Upper lobe of right lung (tissue), 1 donor: ENCODE data around the gene CLSTN2. TPM values are rescaled to one million over a fixed set of nuclear protein-coding genes. Genes with fewer than 3 reads are reported as not detected.

Experiments used
- ATAC-seq: fragments of 200-7000 bp; cut with Tn5 transposase; one replicate; pipeline ENCODE4 v1.9.1; 2020; ENCODE audit warnings: mild to moderate bottlenecking, moderate library complexity
- DNase-seq: peaks from one replicate; pipeline ENCODE4 v3.0.0-alpha.2; 2020
- H3K27ac ChIP-seq: fragments of 200-600 bp; one replicate; pipeline ENCODE4 v1.8.0; 2022
- H3K27me3 ChIP-seq: fragments of 200-600 bp; one replicate; pipeline ENCODE4 v1.8.0; 2022; ENCODE audit warnings: mild to moderate bottlenecking
- H3K36me3 ChIP-seq: fragments of 200-600 bp; one replicate; pipeline ENCODE4 v1.8.0; 2022
- H3K4me1 ChIP-seq: fragments of 200-600 bp; one replicate; pipeline ENCODE4 v1.8.0; 2022
- H3K4me3 ChIP-seq: fragments of 200-600 bp; one replicate; pipeline ENCODE4 v1.8.0; 2022; ENCODE audit warnings: mild to moderate bottlenecking
- H3K9me3 ChIP-seq: fragments of 200-600 bp; one replicate; pipeline ENCODE4 v1.8.0; 2022
- intact Hi-C: fragments of 100-400 bp; cut with DNase I; formaldehyde crosslinking; loops from one replicate; pipeline ENCODE4 v1.11.0; 2022
- total RNA-seq: library from RNA; stranded (reverse); fragmentation: NEBNext Ultra II Directional; extraction: Animal tissue kit (Norgen Biotek cat#: 25700); gene quantifications from one replicate; pipeline ENCODE4 v1.2.1, GENCODE V29; 2021
- TF ChIP-seq, protein P1 (sequence below): fragments of 200-600 bp; IDR thresholded peaks from one replicate; pipeline ENCODE4 v1.8.0; 2022; ENCODE audit warnings: antibody characterized with exemption
- donor health status: DM: no; HTN: yes; CAD: no; lungs with severe emphysema.

CLSTN2 gene
- total RNA-seq, 1 donor from 2014 or later = 3.0 TPM

DNA sequence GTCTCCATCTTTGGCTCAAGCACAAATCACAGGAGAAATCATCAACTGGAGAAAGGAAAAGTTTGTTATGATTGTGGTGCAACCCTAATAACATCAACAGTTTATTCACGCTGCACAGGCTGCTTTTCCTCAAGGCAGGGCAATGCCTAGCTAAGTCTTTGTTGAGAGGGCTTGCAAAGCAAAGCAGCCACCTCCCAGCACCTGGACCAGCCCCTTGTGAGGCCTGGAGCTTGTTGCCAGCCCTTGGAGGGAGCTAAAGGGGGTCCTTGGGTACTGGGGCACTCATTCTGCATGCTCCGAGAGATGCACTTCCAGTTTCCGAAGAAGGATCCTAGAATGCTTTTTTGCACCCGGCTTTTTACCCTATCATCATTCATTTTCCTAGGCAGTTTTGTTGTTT is 288.2 kb downstream of the CLSTN2 start:
- Histone ChIP-seq H3K27ac (no peak overlapping the region), H3K36me3 (no peaks in the 10 kb centered on the region), H3K4me3 (no peak overlapping the region), H3K27me3 (no peaks in the 10 kb centered on the region), H3K4me1 (no peaks in the 10 kb centered on the region), H3K9me3 (no peaks in the 10 kb centered on the region)
- intact Hi-C loops = no loop called here
- DNase-seq = no peak
- TF ChIP-seq, protein P1, sequence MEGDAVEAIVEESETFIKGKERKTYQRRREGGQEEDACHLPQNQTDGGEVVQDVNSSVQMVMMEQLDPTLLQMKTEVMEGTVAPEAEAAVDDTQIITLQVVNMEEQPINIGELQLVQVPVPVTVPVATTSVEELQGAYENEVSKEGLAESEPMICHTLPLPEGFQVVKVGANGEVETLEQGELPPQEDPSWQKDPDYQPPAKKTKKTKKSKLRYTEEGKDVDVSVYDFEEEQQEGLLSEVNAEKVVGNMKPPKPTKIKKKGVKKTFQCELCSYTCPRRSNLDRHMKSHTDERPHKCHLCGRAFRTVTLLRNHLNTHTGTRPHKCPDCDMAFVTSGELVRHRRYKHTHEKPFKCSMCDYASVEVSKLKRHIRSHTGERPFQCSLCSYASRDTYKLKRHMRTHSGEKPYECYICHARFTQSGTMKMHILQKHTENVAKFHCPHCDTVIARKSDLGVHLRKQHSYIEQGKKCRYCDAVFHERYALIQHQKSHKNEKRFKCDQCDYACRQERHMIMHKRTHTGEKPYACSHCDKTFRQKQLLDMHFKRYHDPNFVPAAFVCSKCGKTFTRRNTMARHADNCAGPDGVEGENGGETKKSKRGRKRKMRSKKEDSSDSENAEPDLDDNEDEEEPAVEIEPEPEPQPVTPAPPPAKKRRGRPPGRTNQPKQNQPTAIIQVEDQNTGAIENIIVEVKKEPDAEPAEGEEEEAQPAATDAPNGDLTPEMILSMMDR = no peak
- no peak for ATAC-seq

DNA sequence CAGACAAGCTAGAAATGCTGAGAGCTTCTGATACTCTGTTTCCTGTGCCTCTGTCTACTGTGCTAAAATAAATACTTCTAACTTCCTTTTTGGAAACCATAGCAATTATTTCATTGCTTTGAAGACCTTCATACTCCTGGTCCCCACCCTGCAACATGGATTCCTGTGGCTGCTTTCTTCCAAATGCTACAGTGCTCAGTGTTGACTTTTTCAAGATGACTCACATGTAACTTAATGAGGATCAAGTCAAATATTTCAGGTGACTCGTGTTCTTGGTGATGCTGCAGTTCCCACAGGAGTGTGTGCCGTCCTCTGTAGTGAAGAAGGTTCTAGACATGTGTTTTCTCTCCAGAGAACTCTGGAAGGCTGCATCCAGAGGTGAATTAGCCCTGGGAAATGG is 288.6 kb downstream of the CLSTN2 start:
- Histone ChIP-seq H3K9me3 (no peaks in the 10 kb centered on the region), H3K27me3 (no peaks in the 10 kb centered on the region), H3K4me3 (no peak overlapping the region), H3K27ac (no peak overlapping the region), H3K36me3 (no peaks in the 10 kb centered on the region), H3K4me1 (no peaks in the 10 kb centered on the region)
- TF ChIP-seq, protein P1 = no peak
- ATAC-seq (no peak), DNase-seq (no peak)
- intact Hi-C loops = no loop called here

DNA sequence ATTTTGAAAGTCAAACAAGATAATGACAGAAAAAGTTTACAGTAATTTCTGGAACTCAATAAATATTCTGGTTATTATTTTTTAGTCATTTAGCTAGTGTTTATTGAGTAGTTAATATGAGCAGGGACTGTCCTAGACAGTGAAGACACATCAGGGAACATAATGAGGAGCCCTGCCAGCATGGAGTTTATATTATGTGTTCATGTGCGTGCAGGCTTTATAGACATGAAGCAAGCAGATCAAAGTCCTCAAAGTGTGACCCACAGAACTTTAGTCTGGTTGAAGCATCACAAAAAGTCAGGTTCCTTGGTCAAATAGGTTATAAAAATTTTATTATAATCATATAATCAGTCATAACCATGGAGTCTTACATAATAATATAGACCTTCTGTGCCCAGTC is 289.3 kb downstream of the CLSTN2 start:
- intact Hi-C loops = no loop called here
- Histone ChIP-seq H3K4me1 (no peaks in the 10 kb centered on the region), H3K9me3 (no peaks in the 10 kb centered on the region), H3K27me3 (no peaks in the 10 kb centered on the region), H3K27ac (no peak overlapping the region), H3K4me3 (no peak overlapping the region), H3K36me3 (no peaks in the 10 kb centered on the region)
- ATAC-seq = no peak
- TF ChIP-seq, protein P1 = no peak
- DNase-seq = no peak

DNA sequence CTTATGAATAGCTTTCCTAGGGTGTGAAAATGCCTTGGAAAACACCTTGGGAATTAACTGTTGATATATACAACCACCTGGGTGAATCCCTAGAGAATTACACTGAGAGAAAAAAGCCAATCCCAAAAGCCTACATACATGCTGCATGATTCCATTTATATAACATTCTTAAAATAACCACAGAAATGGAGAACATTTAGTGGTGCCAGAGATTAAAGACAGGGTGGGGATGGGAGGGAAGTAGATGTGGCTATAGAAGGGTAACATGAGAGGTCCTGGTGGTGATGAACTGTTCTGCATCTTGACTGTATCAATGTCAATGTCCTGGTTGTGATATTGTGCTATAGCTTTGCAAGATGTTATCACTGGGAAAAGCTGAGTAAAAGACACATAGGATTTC is 291.0 kb downstream of the CLSTN2 start:
- no peaks in the 10 kb centered on the region for H3K36me3 ChIP-seq
- H3K27ac ChIP-seq = no peak overlapping the region
- no peak overlapping the region for H3K4me3 ChIP-seq
- no peaks in the 10 kb centered on the region for H3K9me3 ChIP-seq
- intact Hi-C loops = no loop called here
- TF ChIP-seq, protein P1 = no peak
- DNase-seq = no peak
- H3K4me1 ChIP-seq = no peaks in the 10 kb centered on the region
- ATAC-seq = no peak
- no peaks in the 10 kb centered on the region for H3K27me3 ChIP-seq

DNA sequence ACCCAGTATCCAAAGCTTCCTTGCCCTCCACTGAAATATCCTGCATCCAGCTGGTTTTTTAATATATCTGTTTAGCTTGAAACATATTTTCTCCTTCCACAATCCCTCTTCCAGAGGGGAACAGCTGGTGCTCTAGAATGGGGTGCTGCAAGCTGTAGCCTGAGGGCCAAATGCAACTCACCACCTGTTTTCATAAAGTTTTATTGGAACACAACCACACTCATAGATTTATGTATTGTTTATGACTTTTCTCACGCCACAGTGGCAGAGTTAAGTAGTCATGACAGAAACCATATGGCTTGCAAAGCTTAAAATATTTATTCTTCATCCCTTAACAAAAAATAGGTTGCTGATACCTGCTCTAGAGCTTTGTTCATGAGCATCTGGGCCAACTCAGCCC is 298.7 kb downstream of the CLSTN2 start:
- TF ChIP-seq, protein P1 = no peak
- DNase-seq = no peak
- Histone ChIP-seq H3K4me1 (no peaks in the 10 kb centered on the region), H3K27ac (no peak overlapping the region), H3K27me3 (no peaks in the 10 kb centered on the region), H3K9me3 (no peaks in the 10 kb centered on the region), H3K4me3 (no peak overlapping the region), H3K36me3 (no peaks in the 10 kb centered on the region)
- intact Hi-C loops = no loop called here
- ATAC-seq = no peak

DNA sequence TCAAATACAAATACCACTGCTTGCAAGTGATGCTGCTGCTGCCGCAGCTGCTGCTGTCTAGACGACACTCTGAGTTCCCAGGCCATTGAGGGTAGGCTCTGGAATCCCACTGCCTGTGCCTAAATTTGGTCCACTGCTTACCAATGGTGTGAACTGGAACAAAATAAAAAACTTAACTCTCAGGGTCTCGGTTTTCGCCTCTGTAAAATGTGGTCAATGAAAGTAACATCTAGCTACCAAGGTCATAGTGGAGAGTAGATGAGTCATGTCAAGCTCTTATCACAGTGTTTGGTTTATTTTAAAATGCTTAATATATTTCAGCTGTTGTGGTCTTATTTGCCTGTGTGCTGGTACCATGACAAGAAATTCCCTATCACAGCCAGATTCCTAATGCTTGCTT is 299.3 kb downstream of the CLSTN2 start:
- no peak for ATAC-seq
- intact Hi-C loops = no loop called here
- H3K9me3 ChIP-seq = no peaks in the 10 kb centered on the region

More for the DNA sequence above, 299.3 kb downstream of the CLSTN2 start:
- DNase-seq = no peak
- no peaks in the 10 kb centered on the region for H3K27me3 ChIP-seq
- TF ChIP-seq, protein P1 = no peak
- H3K4me1 ChIP-seq = no peaks in the 10 kb centered on the region
- H3K36me3 ChIP-seq = no peaks in the 10 kb centered on the region
- no peak overlapping the region for H3K27ac ChIP-seq
- no peak overlapping the region for H3K4me3 ChIP-seq
